Measurements from ENCODE around the gene DNAJC24. TPM values are rescaled to one million over a fixed set of nuclear protein-coding genes. Genes with fewer than 3 reads are reported as not detected.

The DNAJC24 gene
- total and polyA plus RNA-seq, 10 of the 15 experiments (the other 5 are each of a cell fraction or from before 2014, with no cell fraction given): 10.0 to 25.4 (median 13.8) TPM

DNA sequence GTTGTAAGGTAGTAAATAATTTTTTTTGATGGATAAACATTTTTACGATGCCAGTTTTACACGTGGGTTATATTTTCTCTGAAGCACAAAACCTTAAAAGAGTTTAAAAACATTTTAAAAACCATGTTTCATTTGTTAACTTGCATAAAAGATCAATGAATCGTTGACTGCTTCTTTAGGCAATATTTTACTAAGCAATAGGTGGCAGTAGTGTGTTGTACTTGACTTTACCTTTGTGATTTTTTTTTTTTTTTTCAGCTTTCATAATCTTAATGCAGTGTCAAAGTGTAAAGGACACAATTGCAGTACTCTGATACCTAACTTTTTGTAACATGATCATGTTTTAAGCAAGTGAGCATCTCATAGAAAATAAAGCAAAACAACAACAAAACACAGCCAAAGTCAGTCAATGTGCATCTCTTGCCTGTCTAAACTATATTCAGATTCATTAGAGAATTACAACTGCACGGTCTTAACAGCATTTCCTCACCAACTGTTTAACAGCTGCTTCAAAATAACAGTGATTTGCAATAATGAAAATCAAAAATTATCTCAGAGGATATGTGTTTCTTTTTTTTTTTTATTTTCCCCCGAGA, 27.7 kb downstream of the DNAJC24 start:
- SMC1A ChIA-PET (ENCODE audit: uncharacterized antibody, unreplicated experiment): interaction anchor here (1.1 to 2.7 kb wide), 7 partner anchors 9 to 779 kb away, joined by 3 to 14 read pairs (median 8); no protein-coding TSS in a partner anchor
- H3K4me1 ChIP-seq (ENCODE audit: control insufficient read depth, insufficient read depth, low read length): no peaks in the 10 kb centered on the region
- ATAC-seq (peak; percentile 70), DNase-seq (ENCODE audit: low read depth, low spot score) (no peak), FAIRE-seq (peak; percentile 73)
- CTCF ChIA-PET: interaction anchor here (0.6 to 6.3 kb wide), 16 partner anchors 8 to 779 kb away, joined by 3 to 49 read pairs (median 4); no protein-coding TSS in a partner anchor
- H3K27me3 ChIP-seq (replicated peaks in 1 of 2; ENCODE audit: control insufficient read depth in 2 of 2, insufficient read depth in 2 of 2, low read length in 1 of 2): no peaks in the 10 kb centered on the region
- no peak overlapping the region for H3K27ac ChIP-seq (ENCODE audit: control insufficient read depth, insufficient read depth)
- H4K20me1 ChIP-seq (ENCODE audit: control insufficient read depth, insufficient read depth): no peaks in the 10 kb centered on the region
- 39% methylated on average over 5 of the region's 5 CpGs for WGBS (ENCODE audit: insufficient coverage, insufficient replicate concordance, low lambda C conversion rate, missing lambda C conversion rate)
- no peaks in the 10 kb centered on the region; a peak in 1 of 4 replicates for H3K36me3 ChIP-seq (ENCODE audit: control insufficient read depth in 2 of 2, insufficient read depth in 2 of 2, low read length in 1 of 2)
- no peak overlapping the region for H2AFZ ChIP-seq (ENCODE audit: control insufficient read depth, low read depth, low read length)
- no peaks in the 10 kb centered on the region for H3K9me3 ChIP-seq (replicated peaks; ENCODE audit: control insufficient read depth, insufficient read depth, low read length)
- H3K9ac ChIP-seq (ENCODE audit: control insufficient read depth, insufficient read depth, low read length): no peak overlapping the region
- POLR2A ChIA-PET: no interaction called here
- no TSS peak for BruUV-seq (replicated peaks)
- in situ Hi-C loops (cut with MboI) (loop anchor here (5.0 kb wide), 2 partner anchors 475 to 560 kb away; no protein-coding TSS in a partner anchor), intact Hi-C loops (cut with micrococcal nuclease; ENCODE audit: unreplicated experiment) (loop anchor here (1.0 to 5.0 kb wide), 5 partner anchors 474 to 775 kb away; no protein-coding TSS in a partner anchor)
- H3K4me3 ChIP-seq: no peak overlapping the region
- no peak overlapping the region for H3K4me2 ChIP-seq (ENCODE audit: control insufficient read depth, insufficient read depth)
- no peaks in the 10 kb centered on the region for H3K79me2 ChIP-seq (ENCODE audit: control insufficient read depth, insufficient read depth, low read length)
- RAD21 ChIA-PET (ENCODE audit: unreplicated experiment): interaction anchor here (0.6 to 1.9 kb wide), 4 partner anchors 473 to 562 kb away, joined by 3 to 18 read pairs (median 7); no protein-coding TSS in a partner anchor
- TF ChIP-seq, protein P1, sequence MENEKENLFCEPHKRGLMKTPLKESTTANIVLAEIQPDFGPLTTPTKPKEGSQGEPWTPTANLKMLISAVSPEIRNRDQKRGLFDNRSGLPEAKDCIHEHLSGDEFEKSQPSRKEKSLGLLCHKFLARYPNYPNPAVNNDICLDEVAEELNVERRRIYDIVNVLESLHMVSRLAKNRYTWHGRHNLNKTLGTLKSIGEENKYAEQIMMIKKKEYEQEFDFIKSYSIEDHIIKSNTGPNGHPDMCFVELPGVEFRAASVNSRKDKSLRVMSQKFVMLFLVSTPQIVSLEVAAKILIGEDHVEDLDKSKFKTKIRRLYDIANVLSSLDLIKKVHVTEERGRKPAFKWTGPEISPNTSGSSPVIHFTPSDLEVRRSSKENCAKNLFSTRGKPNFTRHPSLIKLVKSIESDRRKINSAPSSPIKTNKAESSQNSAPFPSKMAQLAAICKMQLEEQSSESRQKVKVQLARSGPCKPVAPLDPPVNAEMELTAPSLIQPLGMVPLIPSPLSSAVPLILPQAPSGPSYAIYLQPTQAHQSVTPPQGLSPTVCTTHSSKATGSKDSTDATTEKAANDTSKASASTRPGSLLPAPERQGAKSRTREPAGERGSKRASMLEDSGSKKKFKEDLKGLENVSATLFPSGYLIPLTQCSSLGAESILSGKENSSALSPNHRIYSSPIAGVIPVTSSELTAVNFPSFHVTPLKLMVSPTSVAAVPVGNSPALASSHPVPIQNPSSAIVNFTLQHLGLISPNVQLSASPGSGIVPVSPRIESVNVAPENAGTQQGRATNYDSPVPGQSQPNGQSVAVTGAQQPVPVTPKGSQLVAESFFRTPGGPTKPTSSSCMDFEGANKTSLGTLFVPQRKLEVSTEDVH (IDR thresholded peaks at IDR 0.05; ENCODE audit: low read depth, partially characterized antibody): no peak
- TF ChIP-seq EZH2 (IDR thresholded peaks at IDR 0.05; ENCODE audit: borderline replicate concordance, control insufficient read depth, low read depth, low read length) (no peak), SIN3A (IDR thresholded peaks at IDR 0.05; ENCODE audit: low read depth, low read length) (no peak), TCF3 (IDR thresholded peaks at IDR 0.05; ENCODE audit: borderline replicate concordance, insufficient read depth, low read depth, low read length) (no peak), SMC3 (IDR thresholded peaks at IDR 0.05; ENCODE audit: borderline replicate concordance, low read length) (peak; percentile 68), RBBP5 (conservative IDR thresholded peaks at IDR 0.05) (no peak), CBX3 (IDR thresholded peaks at IDR 0.05; ENCODE audit: borderline replicate concordance, low read depth) (no peak), RAD21 (IDR thresholded peaks at IDR 0.05; ENCODE audit: insufficient read depth, low read depth, low read length) (peak; percentile 78)
- TF ChIP-seq, protein P2, sequence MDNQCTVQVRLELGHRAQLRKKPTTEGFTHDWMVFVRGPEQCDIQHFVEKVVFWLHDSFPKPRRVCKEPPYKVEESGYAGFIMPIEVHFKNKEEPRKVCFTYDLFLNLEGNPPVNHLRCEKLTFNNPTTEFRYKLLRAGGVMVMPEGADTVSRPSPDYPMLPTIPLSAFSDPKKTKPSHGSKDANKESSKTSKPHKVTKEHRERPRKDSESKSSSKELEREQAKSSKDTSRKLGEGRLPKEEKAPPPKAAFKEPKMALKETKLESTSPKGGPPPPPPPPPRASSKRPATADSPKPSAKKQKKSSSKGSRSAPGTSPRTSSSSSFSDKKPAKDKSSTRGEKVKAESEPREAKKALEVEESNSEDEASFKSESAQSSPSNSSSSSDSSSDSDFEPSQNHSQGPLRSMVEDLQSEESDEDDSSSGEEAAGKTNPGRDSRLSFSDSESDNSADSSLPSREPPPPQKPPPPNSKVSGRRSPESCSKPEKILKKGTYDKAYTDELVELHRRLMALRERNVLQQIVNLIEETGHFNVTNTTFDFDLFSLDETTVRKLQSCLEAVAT (IDR thresholded peaks at IDR 0.05): no peak
- TF ChIP-seq, protein P3, sequence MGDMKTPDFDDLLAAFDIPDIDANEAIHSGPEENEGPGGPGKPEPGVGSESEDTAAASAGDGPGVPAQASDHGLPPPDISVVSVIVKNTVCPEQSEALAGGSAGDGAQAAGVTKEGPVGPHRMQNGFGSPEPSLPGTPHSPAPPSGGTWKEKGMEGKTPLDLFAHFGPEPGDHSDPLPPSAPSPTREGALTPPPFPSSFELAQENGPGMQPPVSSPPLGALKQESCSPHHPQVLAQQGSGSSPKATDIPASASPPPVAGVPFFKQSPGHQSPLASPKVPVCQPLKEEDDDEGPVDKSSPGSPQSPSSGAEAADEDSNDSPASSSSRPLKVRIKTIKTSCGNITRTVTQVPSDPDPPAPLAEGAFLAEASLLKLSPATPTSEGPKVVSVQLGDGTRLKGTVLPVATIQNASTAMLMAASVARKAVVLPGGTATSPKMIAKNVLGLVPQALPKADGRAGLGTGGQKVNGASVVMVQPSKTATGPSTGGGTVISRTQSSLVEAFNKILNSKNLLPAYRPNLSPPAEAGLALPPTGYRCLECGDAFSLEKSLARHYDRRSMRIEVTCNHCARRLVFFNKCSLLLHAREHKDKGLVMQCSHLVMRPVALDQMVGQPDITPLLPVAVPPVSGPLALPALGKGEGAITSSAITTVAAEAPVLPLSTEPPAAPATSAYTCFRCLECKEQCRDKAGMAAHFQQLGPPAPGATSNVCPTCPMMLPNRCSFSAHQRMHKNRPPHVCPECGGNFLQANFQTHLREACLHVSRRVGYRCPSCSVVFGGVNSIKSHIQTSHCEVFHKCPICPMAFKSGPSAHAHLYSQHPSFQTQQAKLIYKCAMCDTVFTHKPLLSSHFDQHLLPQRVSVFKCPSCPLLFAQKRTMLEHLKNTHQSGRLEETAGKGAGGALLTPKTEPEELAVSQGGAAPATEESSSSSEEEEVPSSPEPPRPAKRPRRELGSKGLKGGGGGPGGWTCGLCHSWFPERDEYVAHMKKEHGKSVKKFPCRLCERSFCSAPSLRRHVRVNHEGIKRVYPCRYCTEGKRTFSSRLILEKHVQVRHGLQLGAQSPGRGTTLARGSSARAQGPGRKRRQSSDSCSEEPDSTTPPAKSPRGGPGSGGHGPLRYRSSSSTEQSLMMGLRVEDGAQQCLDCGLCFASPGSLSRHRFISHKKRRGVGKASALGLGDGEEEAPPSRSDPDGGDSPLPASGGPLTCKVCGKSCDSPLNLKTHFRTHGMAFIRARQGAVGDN (IDR thresholded peaks at IDR 0.05): no peak
- TF ChIP-seq, protein P4, sequence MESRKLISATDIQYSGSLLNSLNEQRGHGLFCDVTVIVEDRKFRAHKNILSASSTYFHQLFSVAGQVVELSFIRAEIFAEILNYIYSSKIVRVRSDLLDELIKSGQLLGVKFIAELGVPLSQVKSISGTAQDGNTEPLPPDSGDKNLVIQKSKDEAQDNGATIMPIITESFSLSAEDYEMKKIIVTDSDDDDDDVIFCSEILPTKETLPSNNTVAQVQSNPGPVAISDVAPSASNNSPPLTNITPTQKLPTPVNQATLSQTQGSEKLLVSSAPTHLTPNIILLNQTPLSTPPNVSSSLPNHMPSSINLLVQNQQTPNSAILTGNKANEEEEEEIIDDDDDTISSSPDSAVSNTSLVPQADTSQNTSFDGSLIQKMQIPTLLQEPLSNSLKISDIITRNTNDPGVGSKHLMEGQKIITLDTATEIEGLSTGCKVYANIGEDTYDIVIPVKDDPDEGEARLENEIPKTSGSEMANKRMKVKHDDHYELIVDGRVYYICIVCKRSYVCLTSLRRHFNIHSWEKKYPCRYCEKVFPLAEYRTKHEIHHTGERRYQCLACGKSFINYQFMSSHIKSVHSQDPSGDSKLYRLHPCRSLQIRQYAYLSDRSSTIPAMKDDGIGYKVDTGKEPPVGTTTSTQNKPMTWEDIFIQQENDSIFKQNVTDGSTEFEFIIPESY (IDR thresholded peaks at IDR 0.05): no peak

Data from GM12878 (cell line).